SK-N-SH treated with all-trans-retinoic acid at 6 μM for 48 hours (cell line): ENCODE measurements around the gene PSME1.

Source experiments
- ATAC-seq: fragments of 200-7000 bp; cut with Tn5 transposase; 3 replicates; pipeline ENCODE4 v1.9.1; 2020; ENCODE audit warnings: mild to moderate bottlenecking, moderate library complexity
- BACH2 ChIP-seq: fragments of 250-450 bp; sonication (Bioruptor Pico); IDR thresholded peaks from 2 replicates; pipeline ENCODE4 v1.9.0; 2021; ENCODE audit warnings: mild to moderate bottlenecking, borderline replicate concordance
- OSR1 ChIP-seq: fragments of 250-450 bp; sonication (Bioruptor Pico); IDR thresholded peaks from 2 replicates; pipeline ENCODE4 v1.8.0; 2022; ENCODE audit warnings: moderate library complexity, mild to moderate bottlenecking, inconsistent platforms
- ZC3H10 ChIP-seq: fragments of 250-450 bp; sonication (Bioruptor Pico); IDR thresholded peaks from 2 replicates; pipeline ENCODE4 v1.5.1; 2021; ENCODE audit warnings: mild to moderate bottlenecking, moderate library complexity

Gene PSME1

GRCh38 chr14:24187539-24187915, 51.5 kb downstream of the PSME1 start:
- TF ChIP-seq ZC3H10 (CRISPR knock-in tag): no peak
- no peak for TF ChIP-seq OSR1 (CRISPR knock-in tag)
- TF ChIP-seq BACH2 (CRISPR knock-in tag): no peak
- no peak for ATAC-seq
